NCI-H510A (cell line): Measurements from ENCODE around the gene TMEM247.
"Not testable (repeated sequence)": the region's sequence is repeated elsewhere in the genome, so short reads cannot be mapped to it uniquely, and the experiment has no call there.

Experiments
- DNase-seq: peaks from one replicate; lab custom pipeline; 2025; lab: John Stamatoyannopoulos, UW

Gene TMEM247

DNA sequence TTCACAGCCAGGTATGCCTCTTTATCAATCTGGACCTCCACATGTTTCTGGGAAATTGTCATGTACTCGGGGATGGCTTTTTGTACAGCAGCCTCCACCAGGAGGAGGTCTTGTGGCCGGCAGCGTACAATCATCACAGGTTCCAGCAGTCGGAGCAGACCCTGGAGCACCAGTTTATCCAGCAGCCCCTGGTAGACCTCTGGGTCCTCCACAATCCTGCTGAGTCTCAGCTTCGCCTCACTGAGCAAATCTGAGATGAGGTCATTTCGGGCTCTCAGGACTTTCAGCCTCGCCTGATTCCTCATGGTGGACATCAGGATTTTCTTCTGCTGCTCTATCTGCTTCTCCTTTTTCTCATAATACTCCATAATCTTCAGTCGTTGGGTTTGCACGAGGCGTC is 32.8 kb downstream of the TMEM247 start:
- no peak for DNase-seq

DNA sequence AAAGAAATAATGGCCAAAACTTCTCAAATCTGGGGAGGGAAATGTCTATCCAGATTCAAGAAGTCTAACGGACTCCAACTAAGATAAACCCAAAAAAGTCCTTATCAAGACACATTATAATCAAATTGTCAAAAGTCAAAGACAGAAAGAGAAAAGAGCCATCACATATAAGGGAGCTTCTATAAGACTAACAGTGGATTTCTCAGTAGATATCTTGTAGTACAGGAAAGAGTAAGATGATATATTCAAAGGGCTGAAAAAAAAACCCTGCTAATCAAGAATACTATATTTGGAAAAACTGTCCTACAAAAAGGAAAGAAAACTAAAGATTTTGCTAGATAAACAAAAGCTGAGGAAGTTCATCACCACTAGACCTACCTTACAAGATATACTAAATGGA is 35.4 kb downstream of the TMEM247 start:
- no peak for DNase-seq

DNA sequence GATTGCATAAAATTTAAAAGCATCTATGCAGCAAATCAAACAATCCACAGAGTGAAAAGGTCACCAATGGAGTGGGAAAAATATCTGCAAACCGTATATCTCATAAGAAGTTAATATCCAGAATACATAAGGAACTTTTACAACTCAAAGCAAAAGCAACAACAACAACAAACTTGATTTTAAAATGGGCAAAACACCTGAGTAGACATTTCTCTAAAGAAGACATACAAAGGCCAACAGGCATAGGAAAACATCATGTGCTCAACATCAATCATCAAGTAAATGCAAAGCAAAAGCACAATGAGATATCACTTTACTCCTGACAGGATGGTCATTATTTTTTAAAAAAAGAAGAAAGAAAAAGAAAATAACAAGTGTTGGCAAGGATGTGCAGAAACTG is 38.1 kb downstream of the TMEM247 start:
- DNase-seq, result no peak

DNA sequence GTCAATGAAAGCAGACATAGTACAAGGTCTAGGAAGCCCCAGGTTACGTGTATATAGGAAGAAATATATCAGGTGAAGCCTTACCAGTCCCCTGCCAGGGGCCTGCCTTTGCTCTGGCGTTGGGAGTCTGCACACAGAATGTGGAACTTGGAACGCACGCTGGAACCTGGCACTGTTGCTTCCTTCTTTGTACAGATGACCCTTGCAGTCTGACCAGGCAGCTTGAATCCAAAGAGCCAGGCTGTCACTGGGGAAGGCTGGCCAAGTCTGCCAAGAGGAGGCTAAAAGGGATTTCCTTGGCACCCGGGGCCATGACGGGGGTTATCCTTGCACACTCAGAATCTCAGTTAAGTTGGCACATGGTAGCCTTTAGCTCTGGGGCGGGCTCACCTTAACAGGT is 39.5 kb downstream of the TMEM247 start:
- no peak for DNase-seq

DNA sequence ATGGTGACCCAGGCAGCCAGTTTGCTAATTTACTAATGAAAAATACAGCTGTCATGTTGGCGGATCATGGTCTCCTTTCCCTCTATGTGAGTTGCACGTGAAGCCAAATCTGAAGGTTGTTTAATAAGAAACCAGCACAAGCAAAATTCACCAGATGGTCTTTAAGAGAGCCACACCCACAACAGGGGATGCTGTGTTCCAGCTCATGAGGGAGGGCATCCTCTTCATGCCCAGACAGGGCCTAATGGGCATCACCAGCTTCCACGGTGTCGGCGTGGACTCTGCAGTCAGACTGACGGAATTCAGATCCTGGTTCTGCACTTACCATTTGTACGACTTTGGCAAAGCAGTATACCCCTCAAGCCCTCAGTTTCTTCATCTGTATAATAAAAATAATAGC is 39.9 kb downstream of the TMEM247 start:
- no peak for DNase-seq

DNA sequence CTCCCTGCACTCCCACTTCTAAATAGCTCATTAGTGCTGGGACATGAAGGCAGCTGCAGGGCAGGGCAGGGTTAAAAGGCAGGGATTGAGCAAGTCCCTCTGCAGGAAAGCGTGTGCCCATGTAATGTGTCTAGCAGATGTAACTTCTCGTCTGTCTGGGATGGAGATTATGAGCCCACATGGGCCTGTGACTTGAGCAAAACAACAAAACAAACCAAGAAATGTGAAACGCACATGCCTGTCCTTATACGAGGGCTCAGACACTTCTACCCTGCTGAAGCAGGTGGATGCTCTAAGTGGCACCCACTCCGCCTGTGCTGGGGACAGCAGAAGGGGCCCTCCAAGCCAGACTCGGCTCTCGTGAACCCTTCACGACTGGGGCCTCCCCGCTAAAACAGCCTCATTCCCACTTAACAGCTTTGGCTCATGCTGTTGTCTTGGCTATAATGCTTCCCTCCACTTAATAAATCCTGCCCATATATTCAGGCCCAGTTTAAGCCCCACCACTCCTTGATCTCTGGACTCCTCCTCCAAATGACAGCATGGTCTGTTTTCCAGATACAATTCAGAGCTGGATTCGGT is 40.9 kb downstream of the TMEM247 start:
- DNase-seq, result no peak

DNA sequence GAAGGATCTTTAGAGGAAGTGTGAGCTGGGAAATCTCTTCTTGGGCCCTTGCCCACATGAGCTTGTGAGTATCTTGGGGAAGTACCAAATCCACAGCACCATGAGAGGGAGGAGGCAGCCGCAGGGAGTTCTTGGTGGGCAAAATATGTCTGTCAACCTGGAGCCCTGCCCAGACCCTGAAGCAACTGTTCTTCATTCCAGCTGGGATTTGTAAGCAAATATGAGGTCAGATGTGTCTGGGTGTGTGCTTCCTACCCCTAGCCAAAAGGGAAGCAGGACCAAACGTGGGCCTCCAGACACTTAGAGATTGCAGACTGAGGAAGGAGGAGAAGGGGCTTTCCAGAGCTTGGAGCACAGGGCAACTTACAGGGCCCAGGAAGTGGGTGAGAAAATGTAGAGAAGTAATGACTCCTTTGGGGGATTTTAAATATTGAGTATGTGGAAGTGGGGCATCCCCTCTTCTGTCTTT is 41.9 kb downstream of the TMEM247 start:
- no peak for DNase-seq

DNA sequence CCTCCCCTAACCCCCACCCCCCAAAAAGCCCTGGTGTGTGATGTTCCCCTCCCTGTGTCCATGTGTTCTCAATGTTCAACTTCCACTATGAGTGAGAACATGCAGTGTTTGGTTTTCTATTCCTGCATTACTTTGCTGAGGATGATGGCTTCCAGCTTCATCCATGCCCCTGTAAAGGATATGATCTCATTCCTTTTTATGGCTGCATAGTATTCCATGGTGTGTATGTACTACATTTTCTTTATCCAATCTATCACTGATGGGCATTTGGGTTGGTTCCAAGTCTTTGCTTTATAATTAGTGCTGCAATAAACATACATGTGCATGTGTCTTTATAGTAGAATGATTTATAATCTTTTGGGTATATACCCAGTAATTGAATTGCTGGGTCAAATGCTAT is 43.0 kb downstream of the TMEM247 start:
- not testable (repeated sequence) for DNase-seq

DNA sequence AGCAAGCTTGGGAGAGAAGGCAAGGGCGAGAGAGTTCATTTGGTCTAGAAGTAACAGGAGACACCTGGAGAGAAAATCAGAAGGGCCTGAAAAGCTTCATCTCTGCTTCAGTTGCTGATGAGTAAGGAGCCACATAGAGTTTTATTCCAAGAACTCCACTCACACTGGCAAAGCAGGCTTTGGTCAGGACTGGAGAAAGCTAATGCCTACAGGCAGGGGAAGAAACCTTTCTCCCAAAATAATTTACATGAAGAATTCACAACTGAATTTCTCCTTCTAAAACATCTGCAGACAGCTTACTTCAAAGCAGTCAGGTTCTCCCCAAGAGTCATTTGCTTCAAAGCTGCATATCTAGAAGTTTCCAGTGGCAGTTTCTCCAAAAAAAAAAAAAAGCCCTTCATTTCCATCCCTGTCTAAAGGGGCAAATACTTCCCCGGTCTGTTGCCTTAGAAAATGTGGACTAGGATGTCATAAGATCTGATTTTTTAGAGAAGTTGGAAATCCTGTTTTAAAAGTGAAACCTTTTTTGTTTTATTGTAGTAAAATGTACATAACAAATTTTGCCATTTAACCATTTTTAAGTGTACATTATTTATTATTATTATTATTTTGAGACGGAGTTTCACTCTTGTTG is 46.3 kb downstream of the TMEM247 start:
- DNase-seq, result no peak

DNA sequence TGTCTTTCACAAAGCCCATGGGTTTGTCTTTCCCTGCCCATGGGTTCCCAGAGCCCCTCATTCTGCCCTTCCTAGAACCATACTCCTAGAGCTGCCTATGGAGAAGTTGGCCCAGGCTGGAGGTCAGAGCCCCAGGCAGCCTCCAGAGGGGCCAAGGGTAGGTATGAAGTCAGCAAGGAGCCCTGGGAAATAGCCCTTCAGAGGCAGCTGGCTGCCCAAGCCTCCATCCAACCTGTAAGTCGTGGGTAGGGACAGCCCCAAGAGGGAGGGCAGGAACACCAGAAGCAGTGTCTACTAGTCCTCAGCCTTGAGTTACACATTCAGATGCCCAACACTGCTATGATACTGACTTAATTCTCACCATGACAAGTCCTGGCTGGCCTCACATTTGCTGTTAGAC is 49.5 kb downstream of the TMEM247 start:
- DNase-seq, result no peak

DNA sequence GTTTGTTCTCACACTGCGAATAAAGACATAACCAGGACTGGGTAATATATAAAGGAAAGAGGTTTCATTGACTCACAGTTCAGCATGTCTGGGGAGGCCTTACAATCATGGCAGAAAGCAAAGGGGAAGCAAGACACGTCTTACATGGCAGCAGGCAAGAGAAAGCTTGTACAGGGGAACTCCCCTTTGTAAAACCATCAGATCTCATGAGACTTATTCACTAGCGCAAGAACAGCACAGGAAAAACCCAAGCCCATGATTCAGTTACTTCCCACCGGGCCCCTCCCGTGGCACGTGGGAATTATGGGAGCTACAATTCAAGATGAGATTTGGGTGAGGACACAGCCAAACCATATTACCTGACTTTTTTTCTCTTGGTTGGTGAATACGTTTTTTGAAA is 51.3 kb downstream of the TMEM247 start:
- no peak for DNase-seq

DNA sequence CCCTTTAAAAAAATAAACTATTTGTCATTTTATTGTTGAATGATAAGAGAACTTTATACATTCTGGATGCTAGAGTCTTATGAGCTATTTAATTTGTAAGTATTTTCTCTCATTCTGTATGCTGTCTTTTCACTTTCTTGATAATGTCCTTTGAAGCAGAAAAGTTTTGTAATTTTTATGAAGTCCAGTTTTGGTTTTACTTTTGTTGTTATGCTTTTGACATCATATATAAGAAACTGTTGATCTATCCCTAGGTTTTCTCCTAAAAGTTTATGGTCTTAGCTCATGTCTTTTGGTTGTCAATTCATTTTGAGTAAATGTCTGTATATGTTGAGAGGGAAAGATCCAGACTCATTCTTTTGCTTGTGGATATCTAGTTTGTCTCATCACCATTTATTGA is 52.5 kb downstream of the TMEM247 start:
- DNase-seq, result no peak
